Ramos (cell line): ENCODE data around the gene KRTAP9-2.
"Not testable (repeated sequence)": the region's sequence is repeated elsewhere in the genome, so short reads cannot be mapped to it uniquely, and the experiment has no call there.

Experiments
- in situ Hi-C: fragments of 300-500 bp; cut with MboI; formaldehyde crosslinking; loops from one replicate; pipeline ENCODE4 v1.14.3; 2022; ENCODE audit warnings: low sequenced_read_pairs; ENCODE audit not compliant: unreplicated experiment

Gene KRTAP9-2, protein sequence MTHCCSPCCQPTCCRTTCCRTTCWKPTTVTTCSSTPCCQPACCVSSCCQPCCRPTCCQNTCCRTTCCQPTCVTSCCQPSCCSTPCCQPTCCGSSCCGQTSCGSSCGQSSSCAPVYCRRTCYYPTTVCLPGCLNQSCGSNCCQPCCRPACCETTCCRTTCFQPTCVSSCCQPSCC

GRCh38 chr17:41226598-41227095, at the start of gene KRTAP9-2:
TSS of gene KRTAP9-2 (plus strand) at chr17:41226648. CDS start at chr17:41226655, 7 bp downstream.
- in situ Hi-C loops = not testable (repeated sequence)

DNA sequence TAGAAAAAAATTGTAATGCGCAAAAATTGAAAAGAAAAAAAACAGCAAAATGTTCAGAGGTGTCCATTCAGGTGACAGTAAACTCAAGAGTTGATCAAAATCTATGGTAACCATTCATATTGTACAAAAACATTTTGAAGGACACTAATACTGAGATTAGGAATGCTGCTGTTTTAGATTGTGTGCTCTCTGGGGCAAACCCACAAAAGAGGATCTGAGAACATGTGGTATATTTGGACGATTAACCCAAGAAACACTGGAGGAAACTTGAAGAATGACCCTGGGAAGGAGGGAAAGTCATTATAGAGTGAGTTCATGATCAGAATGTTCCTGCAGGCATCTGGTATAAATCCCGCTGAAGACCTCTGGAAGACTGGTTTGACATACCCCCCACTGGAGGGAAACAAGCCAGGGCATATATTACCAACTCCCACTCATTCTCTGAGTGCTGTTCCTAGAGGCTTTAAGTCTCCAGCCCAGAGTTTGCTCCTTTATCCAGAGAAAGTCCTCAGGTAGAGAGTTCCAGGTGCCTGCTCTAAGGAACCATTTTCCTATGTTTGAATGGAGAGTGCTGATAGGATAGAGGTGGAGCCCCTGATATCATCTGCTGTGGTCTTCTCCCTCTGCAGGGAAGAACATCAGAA, 49.6 kb upstream of the KRTAP9-2 start:
- in situ Hi-C loops = no loop called here

GRCh38 chr17:41177727-41178271, 48.6 kb upstream of the KRTAP9-2 start, which contains the start of gene KRTAP4-2:
TSS of gene KRTAP4-2 (minus strand) at chr17:41178221. CDS start at chr17:41178164, 57 bp downstream.
- in situ Hi-C loops = no loop called here

GRCh38 chr17:41178341-41178740, 48.1 kb upstream of the KRTAP9-2 start:
- in situ Hi-C loops = no loop called here

DNA sequence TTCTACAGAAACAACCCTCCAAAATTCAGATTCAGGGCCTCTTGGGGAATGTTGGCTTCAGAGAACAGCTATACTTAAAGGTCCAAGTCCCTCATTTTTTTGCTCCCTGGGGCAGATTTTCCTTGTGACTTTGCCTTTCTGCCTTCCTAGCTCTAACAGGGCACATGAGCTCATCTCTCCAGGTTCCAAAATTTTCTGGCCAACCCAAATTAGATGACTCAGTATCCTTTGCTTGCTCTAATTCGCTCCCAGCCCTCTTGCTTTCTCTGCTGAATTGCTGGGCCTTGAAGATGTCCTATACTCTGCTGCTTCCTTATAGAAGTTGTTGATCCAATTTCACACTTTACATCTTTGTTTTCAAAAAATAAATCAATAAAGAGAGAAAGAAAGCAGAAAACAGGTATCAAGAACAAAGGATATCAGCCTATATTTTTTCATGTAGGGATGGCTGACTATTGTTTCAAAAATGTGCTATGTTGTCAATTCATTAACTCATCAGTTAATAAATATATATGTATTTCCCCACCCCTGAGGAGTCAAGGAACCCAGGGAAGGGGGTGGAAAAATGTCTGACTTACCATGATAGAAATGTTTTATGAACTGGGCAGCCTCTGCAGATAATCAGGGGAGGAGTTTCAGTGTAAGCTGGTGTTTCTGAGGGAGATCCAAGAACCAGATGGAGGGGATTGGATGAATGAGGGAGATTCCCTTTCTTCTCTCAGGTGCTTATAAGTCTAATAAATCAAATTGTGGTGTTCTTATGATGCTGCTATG, 47.4 kb upstream of the KRTAP9-2 start:
- in situ Hi-C loops = no loop called here

DNA sequence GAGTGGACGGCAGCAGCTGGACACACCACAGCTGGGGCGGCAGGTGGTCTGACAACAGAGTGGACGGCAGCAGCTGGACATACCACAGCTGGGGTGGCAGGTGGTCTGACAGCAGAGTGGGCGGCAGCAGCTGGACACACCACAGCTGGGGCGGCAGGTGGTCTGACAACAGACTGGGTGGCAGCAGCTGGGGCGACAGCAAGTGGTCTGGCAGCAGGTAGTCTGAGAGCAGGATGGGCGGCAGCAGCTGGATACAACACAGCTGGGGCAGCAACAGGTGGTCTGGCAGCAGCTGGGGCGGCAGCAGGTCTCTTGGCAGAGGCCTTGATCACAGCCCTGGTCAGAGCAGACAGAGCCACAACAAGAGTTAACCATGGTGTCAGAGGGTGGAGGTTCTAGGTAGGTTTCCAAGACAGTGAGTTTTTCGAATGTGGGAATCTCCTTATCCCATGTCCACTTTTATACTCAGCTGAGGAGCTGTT, 41.9 kb upstream of the KRTAP9-2 start, which contains the start of gene KRTAP4-1:
Gene KRTAP4-1, minus strand, starts transcription at position 432 of the 482 bp plus-strand sequence. Its CDS starts 57 bp downstream, at position 375.
- in situ Hi-C loops = no loop called here

- in situ Hi-C loops = no loop called here
Observed at GRCh38 chr17:41185001-41185400, 41.4 kb upstream of the KRTAP9-2 start.

DNA sequence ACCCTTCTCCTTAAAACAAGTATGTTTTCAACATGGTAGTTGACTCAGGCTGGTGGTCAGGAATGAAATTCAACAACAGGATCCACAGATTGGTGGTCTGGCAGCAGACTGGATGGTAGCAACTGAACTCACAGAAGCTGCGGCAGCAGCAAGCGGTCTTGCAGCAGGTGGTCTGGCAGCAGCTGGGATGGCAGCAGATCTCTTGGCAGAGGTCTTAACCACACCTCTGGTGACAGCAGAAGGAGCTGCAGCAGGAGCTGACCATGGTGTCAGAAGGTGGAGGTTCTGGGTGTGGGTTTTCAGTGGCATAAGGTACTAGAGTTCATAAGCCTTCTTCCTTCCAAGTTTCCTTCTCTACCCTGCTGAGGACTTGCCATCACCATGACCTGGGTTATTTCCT, 39.6 kb upstream of the KRTAP9-2 start:
- in situ Hi-C loops = no loop called here

GRCh38 chr17:41189837-41190318, 36.6 kb upstream of the KRTAP9-2 start, which contains the start of gene KRTAP9-1:
TSS of gene KRTAP9-1 (plus strand) at chr17:41189887. CDS start at chr17:41189887, 0 bp downstream.
- in situ Hi-C loops = not testable (repeated sequence)

DNA sequence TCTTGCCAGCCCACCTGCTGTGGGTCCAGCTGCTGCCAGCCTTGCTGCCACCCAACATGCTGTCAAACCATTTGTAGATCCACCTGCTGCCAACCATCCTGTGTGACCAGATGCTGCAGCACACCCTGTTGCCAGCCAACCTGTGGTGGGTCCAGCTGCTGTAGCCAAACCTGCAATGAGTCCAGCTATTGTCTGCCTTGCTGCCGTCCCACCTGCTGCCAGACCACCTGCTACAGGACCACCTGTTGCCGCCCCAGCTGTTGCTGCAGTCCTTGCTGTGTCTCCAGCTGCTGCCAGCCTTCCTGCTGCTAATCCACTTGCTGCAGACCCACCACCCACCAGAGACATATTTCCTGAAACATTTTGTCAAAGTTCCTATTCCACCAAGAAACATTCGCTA, 36.1 kb upstream of the KRTAP9-2 start:
- in situ Hi-C loops = no loop called here

- in situ Hi-C loops = no loop called here
Observed at GRCh38 chr17:41196068-41196467, 30.4 kb upstream of the KRTAP9-2 start.

GRCh38 chr17:41199421-41200078, 26.9 kb upstream of the KRTAP9-2 start:
- in situ Hi-C loops = no loop called here

DNA sequence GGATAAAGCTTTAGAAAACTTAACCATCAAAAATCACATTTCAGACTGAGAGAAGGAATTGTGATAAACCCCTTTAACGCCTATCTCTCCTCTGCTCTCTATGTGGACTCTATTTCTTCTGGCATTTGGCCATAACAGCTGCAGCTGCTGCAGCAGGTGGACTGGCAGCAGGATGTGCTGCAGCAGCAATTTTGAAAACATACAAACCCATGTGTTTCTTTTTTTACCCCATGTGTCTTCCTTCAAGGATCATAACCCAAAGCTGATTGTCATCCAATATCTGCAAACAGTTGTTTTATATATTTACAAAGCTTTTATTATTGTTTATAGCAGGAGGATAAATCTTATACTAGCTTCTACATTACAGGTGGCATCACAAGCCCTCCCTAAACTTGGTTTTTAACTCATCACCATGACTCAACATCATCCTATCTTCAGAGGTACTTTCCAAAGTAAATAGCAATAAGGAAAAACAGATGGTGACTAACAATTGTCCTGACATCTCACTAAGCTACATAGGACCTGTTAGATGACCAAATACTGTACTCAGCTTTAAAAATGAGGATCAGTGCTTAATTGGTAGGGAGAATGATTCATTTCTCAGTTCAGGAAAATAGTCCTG, 14.5 kb upstream of the KRTAP9-2 start:
- in situ Hi-C loops = no loop called here

DNA sequence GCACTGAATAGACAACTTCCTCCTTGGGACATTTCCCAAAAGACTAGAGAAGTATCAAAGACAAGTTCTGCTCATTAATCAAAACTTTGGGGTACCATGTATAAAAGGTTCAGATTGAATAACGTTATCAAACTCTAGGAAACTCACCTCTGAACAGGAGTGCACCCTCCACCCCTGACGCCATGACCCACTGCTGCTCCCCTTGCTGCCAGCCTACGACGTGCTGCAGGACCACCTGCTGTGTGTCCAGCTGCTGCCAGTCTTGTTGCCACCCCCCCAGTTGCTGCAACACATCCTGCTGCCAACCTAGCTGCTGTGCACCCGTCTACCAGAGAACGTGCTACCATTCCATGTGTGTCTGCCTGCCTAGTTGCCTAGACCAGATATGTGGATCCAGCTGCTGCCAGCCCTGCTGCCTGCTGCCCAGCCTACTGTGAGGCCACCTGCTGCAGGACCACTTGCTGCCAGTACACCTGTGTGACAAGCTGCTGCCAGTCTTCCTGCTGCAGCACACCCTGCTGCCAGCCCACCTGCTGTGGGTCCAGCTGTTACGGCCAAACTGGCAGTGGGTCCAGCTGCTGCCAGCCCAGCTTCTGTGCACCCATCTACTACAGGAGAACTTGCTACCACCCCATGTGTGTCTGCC, 13.8 kb upstream of the KRTAP9-2 start:
- in situ Hi-C loops = no loop called here

DNA sequence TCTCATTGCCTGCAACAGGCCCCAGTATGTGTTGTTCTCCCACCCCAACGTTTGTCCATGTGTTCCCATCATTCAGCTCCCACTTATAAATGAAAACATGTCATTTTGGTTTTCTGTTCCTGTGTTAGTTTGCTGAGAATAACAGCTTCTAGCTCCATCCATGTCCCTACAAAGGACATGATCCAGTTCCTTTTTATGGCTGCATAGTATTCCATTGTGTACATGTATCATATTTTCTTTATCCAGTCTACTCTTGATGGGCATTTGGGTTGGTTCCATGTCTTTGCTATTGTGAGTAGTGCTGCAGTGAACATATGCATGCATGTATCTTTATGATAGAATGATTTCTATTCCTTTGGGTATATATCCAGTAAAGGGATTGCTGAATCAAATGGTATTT, 10.8 kb upstream of the KRTAP9-2 start:
- in situ Hi-C loops = no loop called here

DNA sequence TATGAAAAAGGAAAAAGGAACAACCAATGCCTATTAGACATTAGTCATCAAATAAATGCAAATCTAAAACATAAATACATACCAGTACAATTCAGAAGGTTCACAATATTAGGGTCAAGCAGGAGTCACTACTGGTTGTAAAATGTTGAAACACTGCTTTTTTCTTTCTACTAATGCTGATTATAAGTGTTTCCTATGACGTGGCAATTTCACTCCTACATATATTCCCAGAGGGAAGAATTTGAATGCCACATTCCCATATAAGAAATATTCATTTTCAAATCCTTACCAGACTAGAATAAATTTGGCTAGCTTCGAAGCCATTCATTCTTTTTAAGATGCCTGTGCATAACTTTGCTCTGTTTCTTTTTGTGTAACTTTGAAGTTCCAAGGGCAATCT, 2.6 kb upstream of the KRTAP9-2 start:
- in situ Hi-C loops = no loop called here

- in situ Hi-C loops = no loop called here
Observed at GRCh38 chr17:41226051-41226450, 397 bp upstream of the KRTAP9-2 start.

DNA sequence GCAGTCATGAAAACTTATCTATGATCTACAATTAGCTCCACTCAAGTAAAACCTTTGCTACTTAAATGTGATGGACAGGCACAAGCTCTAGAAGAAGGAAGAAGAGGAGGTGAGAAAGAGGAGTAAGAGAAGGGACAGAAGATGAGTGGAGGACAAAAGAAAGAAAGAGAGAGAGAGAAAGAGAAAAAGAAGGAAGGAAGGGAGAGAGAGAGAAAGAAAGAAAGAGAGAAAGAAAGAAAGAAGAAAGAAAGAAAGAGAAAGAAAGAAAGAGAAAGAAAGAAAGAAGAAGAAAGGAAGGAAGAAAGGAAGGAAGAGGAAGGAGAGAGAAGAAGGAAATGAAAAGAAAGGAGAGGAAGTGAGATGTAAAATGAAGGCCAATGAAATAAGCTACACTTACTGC, 3.6 kb downstream of the KRTAP9-2 start:
- in situ Hi-C loops = no loop called here

GRCh38 chr17:41231731-41232130, 5.3 kb downstream of the KRTAP9-2 start:
- in situ Hi-C loops = no loop called here
